OCI-LY3 (cell line): ENCODE measurements around the gene DNAH10.

Experiments used
- CTCF ChIP-seq: fragments of 200-600, 300-600 bp; sonication (generic); IDR thresholded peaks from 2 replicates; pipeline ENCODE4 v1.5.1; 2014; ENCODE audit warnings: antibody characterized with exemption, low read length, low read depth
- EZH2phosphoT487 ChIP-seq: fragments of 200-600 bp; shearing (Covaris generic); IDR thresholded peaks from 2 replicates; pipeline ENCODE4 v1.6.1; 2018; ENCODE audit warnings: antibody characterized with exemption, mixed run types, low read depth

- no peak for TF ChIP-seq CTCF
- TF ChIP-seq EZH2phosphoT487, result no peak
Measured at GRCh38 chr12:123849517-123849916, 87.4 kb downstream of the DNAH10 start.
